ENCODE results near the gene ATIC.

DNA sequence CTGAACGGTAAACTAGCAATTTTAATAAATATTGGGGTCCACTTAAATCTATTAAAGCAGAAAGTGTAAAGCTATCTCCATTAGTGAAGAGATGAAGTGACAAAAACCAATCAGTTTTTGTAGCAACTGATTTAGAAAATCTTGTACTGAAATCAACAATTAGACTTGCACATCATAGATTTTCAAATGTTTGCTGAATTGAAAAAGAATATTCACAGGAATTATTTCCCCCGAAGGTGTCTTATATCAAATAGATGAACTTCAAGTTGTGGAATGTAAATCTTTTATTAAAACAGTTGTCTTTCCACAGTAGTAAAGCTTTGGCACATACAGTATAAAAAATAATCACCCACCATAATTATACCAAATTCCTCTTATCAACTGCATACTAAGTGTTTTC, 48.7 kb downstream of the ATIC start:
- TF ChIP-seq, protein P1, sequence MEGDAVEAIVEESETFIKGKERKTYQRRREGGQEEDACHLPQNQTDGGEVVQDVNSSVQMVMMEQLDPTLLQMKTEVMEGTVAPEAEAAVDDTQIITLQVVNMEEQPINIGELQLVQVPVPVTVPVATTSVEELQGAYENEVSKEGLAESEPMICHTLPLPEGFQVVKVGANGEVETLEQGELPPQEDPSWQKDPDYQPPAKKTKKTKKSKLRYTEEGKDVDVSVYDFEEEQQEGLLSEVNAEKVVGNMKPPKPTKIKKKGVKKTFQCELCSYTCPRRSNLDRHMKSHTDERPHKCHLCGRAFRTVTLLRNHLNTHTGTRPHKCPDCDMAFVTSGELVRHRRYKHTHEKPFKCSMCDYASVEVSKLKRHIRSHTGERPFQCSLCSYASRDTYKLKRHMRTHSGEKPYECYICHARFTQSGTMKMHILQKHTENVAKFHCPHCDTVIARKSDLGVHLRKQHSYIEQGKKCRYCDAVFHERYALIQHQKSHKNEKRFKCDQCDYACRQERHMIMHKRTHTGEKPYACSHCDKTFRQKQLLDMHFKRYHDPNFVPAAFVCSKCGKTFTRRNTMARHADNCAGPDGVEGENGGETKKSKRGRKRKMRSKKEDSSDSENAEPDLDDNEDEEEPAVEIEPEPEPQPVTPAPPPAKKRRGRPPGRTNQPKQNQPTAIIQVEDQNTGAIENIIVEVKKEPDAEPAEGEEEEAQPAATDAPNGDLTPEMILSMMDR (IDR thresholded peaks at IDR 0.05) = no peak
- TF ChIP-seq POLR2A (IDR thresholded peaks at IDR 0.05) = no peak
